GM21390 (cell line): ENCODE data around the gene BRIP1.
"Not testable (repeated sequence)": the region's sequence is repeated elsewhere in the genome, so short reads cannot be mapped to it uniquely, and the experiment has no call there.

Source experiments
- ATAC-seq: cut with Tn5 transposase; IDR thresholded peaks from one replicate; pipeline ENCODE4 v1.9.1; 2021; ENCODE audit not compliant: unreplicated experiment

The BRIP1 gene

GRCh38 chr17:61702450-61702849 lies 160.9 kb downstream of the BRIP1 start:
- no peak for ATAC-seq

- no peak for ATAC-seq
These were observed 161.3 kb downstream of the BRIP1 start for GRCh38 chr17:61701978-61702377.

GRCh38 chr17:61701334-61701733 lies 162.0 kb downstream of the BRIP1 start:
- no peak for ATAC-seq

- no peak for ATAC-seq
These were observed 163.1 kb downstream of the BRIP1 start for GRCh38 chr17:61700252-61700651.

- no peak for ATAC-seq
These were observed 163.6 kb downstream of the BRIP1 start for GRCh38 chr17:61699694-61700093.

- no peak for ATAC-seq
These were observed 164.3 kb downstream of the BRIP1 start for GRCh38 chr17:61699032-61699431.

- ATAC-seq, result no peak
These were observed 165.1 kb downstream of the BRIP1 start for GRCh38 chr17:61698244-61698643.

GRCh38 chr17:61695779-61696337 lies 167.5 kb downstream of the BRIP1 start:
- ATAC-seq, result no peak

GRCh38 chr17:61694095-61694494 lies 169.2 kb downstream of the BRIP1 start:
- no peak for ATAC-seq

- no peak for ATAC-seq
These were observed 173.6 kb downstream of the BRIP1 start for GRCh38 chr17:61689610-61690180.

- ATAC-seq, result no peak
These were observed 175.6 kb downstream of the BRIP1 start for GRCh38 chr17:61687769-61688168.

- no peak for ATAC-seq
These were observed 177.2 kb downstream of the BRIP1 start for GRCh38 chr17:61686113-61686512.

- no peak for ATAC-seq
These were observed 178.5 kb downstream of the BRIP1 start for GRCh38 chr17:61684818-61685217.

GRCh38 chr17:61684172-61684571 lies 179.2 kb downstream of the BRIP1 start:
- ATAC-seq, result no peak

GRCh38 chr17:61683466-61683865 lies 179.9 kb downstream of the BRIP1 start:
- ATAC-seq, result no peak

GRCh38 chr17:61680921-61681320 lies 182.4 kb downstream of the BRIP1 start:
- ATAC-seq, result no peak

GRCh38 chr17:61678339-61678738 lies 185.0 kb downstream of the BRIP1 start:
- no peak for ATAC-seq

GRCh38 chr17:61677150-61677811 lies 186.0 kb downstream of the BRIP1 start:
- not testable (repeated sequence) for ATAC-seq

GRCh38 chr17:61676522-61676921 lies 186.8 kb downstream of the BRIP1 start:
- not testable (repeated sequence) for ATAC-seq

GRCh38 chr17:61674609-61675008 lies 188.7 kb downstream of the BRIP1 start:
- ATAC-seq, result not testable (repeated sequence)

GRCh38 chr17:61673019-61673897 lies 190.1 kb downstream of the BRIP1 start:
- ATAC-seq, result not testable (repeated sequence)

GRCh38 chr17:61672140-61672539 lies 191.2 kb downstream of the BRIP1 start:
- ATAC-seq, result no peak
